IPS-18c (cell line): ENCODE data around the gene PBX1.
"Not testable (repeated sequence)": the region's sequence is repeated elsewhere in the genome, so short reads cannot be mapped to it uniquely, and the experiment has no call there.

ENCODE experiments used
- H3K4me3 ChIP-seq: 2 replicates; pipeline ENCODE4 v1.7.0; 2013; ENCODE audit warnings: low read depth, mild to moderate bottlenecking, low read length, moderate library complexity; ENCODE audit not compliant: insufficient read depth
- H3K9me3 ChIP-seq: one replicate; pipeline ENCODE4 v1.6.1; 2013; ENCODE audit warnings: mild to moderate bottlenecking, low read length, moderate library complexity; ENCODE audit not compliant: control insufficient read depth, insufficient read depth

Gene PBX1

DNA sequence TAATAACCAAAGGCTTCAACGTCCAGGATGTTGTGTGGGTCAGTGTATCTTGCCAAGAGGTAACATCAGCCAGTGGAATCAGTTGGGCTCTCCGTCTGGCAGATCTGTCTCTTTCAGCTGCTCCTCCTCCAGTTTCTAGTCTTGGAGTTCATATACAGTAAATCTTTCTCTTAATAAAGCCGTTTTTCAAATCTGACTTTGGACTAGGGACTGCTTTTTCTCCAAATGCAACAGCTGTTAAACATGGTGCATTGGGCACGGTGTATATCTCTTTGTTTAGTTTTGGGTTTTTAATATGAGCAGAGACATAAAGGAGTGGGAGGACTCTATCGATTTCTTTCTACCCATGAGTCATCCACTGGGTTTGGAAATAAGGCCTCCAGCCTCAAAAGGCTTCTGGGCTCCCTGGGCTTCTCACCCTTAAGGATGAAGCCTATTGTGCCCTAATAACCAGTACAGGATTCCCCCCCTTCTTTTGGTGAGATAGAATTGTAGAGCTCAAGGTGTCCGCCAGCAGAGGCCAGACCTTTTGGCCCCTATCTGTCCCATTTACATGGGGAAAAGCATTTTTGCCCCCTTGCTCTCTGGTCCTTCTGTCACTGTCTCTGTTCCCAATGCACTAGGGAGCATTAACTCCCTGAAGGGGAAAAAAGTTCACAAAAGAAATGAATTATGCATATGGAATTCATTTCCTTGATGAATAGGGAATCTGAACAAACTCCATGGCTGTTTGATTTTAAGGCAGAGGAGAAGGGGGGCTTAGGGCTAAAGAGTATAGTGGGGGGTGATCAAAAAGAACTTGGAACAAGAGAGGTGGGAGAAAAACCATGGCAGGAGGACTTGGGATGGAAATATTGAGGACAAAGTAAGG lies 86.0 kb downstream of the PBX1 start:
- Histone ChIP-seq H3K9me3 (no peaks in the 10 kb centered on the region), H3K4me3 (no peak overlapping the region)

DNA sequence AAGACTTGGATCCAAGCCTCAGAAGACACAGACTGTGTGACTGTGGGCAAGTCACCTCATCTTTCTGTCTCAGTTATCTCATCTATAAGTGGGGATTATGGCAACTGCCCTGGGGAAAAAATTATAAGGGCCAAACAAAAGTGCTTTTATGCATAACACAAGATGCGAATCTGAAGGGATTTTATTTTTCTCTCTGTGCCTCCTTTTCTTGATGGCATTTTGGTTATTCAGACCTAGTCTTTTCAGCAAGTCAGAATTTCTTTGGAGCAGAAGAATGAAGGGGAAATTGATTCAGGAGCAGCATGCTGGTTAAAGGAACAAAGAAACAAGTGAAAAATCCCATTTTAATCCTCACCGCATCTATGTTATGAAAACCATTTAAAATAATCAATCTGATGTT lies 86.9 kb downstream of the PBX1 start:
- no peaks in the 10 kb centered on the region for H3K9me3 ChIP-seq
- no peak overlapping the region for H3K4me3 ChIP-seq

DNA sequence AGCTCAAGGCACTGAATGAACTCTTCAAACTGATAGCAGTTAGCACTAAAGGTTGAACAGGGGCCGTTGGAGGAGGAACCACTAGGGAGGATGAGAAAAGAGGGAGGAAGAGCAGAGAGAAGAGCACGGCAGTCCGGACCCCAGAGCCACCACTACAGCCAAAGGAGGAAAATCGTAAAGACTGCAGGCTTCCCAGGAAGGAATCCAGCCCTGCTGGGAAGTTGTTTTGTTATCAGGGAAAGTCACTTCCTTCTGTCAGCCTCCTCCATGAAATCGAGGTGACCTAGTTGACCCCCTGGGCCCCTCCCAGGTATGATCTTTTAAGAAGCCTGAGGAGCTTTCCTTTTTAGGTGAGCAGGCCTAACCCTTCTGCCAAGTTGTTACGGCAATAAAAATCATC lies 88.2 kb downstream of the PBX1 start:
- H3K9me3 ChIP-seq = no peaks in the 10 kb centered on the region
- H3K4me3 ChIP-seq = no peak overlapping the region

DNA sequence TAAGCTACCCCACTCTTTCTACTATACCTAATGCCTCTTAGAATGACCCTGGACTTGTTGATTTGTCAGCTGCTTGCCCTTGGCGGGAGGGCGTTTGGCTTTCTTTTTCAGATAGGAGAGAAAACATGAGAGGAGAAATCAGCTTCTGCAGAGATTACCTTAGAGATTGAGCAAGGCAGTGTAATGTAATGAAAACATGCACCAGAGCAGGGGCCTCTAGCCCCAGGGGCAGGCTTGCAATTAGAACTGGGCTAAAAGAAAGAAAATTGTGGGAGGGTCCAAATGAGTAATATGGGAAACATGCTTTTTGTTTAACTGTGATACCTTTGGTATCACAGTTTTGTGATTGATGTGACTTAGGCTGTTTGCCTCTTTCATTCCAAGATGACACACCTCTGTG lies 89.7 kb downstream of the PBX1 start:
- Histone ChIP-seq H3K4me3 (no peak overlapping the region), H3K9me3 (no peaks in the 10 kb centered on the region)

DNA sequence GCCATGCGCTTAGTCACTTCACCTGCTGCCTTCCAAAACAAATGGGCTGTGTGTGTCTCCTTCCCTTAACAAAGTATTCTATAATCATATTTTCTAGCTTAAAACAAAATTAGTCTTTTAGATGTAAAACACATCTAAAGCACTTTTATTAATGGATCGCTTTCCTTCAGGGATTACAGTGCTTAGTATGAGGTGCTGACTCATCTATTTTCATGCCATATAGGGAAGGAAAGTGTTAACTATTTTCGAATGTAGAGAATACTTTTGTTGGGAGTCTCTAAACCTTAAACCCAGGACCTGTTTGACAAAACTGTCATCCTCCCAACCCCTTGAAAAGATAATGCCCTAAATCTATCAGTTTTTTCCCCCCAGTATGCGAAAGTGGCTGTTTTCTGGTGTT lies 90.2 kb downstream of the PBX1 start:
- no peak overlapping the region for H3K4me3 ChIP-seq
- peaks cover 3% of the 10 kb centered on the region for H3K9me3 ChIP-seq

DNA sequence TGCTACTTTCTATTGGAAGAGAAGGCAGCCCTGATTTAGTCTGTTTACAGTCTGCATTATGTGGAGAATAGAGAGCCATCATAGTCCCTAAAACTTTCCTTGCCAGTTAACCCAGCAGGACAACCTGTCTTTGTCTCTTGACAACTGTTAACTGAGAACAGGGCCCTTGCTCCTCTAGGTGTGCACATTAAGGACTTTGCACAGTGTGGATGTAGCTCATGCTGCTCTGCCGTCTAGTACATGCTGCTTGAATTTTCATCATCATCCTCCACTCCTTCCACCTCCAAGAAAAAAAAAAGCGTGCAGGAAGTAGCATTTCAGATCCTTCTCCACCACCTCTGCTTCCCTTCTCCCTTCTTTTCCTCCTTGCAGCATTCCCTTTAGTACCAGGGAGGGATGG lies 91.5 kb downstream of the PBX1 start:
- Histone ChIP-seq H3K4me3 (no peak overlapping the region), H3K9me3 (peaks cover 3% of the 10 kb centered on the region)

DNA sequence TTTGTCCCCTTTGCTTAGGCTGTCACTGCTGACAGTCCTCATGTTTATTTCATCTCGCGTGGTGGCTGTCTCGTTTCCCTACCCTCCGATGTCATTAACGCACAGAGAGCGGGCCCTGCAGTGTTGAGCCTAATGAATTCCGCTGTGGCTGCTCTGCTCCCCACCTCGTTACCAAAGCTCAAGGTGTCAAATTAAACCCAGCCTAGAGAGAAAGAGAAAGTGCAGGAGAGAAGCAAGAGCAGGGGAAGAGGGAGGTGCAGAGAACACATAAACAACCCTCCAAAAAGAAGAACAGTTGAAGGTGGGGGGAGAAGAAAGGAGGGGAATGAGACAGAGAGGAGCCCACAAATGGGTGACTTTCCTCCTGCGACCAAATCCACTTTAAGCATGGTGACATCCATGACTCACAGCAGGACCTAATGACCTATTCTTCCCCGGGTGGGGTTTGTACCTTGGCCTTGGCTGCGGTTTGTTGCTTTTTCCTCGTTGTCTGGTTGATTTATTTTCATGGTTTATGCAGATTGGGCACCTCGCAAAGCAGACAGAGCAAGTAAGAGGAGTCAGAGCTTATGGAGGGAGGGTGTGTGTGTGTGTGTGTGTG lies 92.5 kb downstream of the PBX1 start:
- H3K4me3 ChIP-seq = no peak overlapping the region

DNA sequence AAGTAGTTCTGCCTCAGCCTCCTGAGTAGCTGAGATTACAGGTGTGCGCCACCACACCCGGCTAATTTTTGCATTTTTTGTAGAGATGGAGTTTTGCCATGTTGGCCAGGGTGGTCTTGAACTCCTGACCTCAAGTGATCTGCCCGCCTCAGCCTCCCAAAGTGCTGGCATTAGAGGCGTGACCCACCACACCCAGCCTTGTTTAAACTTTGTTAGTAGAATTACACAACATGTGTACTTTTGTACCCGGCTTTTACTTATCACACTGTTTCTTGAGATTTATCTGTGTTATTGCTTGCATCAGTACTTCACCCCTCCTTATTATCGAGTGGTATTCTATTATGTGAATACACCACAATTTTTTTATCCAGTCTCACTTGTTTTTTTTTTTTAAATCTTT lies 94.0 kb downstream of the PBX1 start:
- H3K9me3 ChIP-seq = not testable (repeated sequence)

More for the DNA sequence above, 92.5 kb downstream of the PBX1 start:
- H3K9me3 ChIP-seq = peaks cover 3% of the 10 kb centered on the region

DNA sequence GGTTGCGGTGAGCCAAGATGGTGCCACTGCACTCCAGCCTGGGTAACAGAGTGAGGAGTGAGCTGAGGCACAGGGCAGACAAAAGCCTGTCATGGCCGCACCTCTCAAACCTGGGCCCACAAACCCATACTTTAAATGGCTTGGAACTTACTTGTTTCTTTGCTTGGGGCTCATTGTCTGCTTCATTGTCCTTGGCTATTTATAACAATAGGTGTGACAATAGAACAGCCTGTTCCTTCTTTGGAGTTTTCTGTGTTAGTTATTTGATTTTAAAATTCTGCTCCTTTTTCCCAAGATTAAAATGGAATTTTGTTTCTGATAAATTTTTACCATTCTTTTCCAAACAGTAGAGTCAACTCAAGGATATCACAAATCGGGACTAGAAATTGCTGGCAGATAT lies 94.7 kb downstream of the PBX1 start:
- H3K4me3 ChIP-seq = no peak overlapping the region
- peaks cover 3% of the 10 kb centered on the region for H3K9me3 ChIP-seq

More for the DNA sequence above, 94.0 kb downstream of the PBX1 start:
- H3K4me3 ChIP-seq = not testable (repeated sequence)

DNA sequence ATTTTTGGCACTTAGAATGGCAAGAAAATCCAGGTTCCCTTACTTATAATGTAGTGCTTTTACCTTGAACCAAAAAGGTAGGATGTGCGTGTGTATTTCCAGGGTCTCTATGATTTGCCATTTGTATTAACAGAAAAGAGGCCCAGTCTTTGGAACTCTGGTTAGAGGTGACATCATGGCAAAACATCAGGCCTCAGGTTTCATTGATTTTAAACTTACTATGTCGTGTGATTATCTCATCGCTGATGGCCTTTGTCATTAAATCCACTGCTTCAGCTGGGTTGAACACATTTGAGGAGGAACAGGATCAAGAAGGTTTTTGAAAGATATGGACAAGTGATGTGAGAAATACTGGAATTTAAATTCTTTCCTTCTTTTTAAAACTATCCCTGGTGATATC lies 95.2 kb downstream of the PBX1 start:
- H3K9me3 ChIP-seq = peaks cover 3% of the 10 kb centered on the region
- H3K4me3 ChIP-seq = no peak overlapping the region

DNA sequence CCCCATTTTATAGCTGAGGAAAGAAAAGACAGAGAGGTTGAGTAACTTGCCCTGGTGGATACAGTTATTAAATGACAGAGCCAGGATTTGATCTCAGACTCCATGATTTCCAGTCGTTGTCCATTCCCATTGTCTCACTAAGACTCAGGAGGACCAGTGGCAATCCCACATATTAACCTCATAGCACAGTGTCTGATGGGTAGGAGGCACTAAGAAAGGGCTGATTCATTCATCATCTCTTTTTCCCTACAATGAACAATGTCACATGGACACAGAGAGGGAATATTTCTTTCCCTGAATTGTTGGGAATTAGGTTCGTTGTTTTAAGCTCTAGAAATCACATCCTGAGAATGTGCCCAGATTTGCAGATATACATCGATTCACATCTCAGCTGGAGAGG lies 99.9 kb downstream of the PBX1 start:
- Histone ChIP-seq H3K4me3 (no peak overlapping the region), H3K9me3 (peaks cover 3% of the 10 kb centered on the region)

DNA sequence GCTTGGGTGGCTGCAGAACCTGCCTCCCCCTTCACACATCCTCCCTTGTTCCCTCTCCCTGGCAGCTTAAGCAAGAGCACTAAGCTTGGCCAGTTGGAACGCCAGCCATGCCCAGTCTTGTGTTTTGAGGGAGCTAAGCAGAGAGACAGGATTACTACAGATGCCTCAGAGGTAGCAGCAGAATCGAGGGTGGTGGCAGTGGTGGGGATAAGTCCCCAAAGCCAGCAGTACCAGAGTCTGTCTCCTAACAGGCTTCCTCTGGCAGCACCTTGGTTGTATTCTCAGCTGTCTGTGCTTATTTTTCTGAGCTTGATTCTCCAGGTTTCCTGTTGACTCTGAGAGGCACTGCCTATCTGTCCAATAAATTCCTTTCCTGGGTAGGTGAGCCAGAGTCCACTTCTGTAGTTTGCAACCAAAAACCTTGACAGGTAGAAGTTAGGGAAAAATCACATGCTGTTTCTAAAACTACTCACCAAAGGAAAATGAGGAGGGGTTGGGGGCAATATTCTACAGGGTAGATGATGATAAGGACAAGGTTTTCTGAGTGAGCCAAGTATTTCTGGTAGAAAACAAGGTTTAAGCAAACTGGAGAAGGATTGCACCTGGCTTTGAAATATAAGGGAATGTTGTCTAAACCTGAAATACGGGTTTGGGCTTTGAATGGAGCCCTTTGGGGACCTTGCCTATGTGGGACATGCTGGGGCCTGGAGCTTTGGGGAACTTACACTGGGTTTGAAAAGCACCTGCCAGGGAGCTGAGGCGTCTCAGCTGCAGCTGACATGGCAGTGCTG lies 100.8 kb downstream of the PBX1 start:
- no peaks in the 10 kb centered on the region for H3K9me3 ChIP-seq
- no peak overlapping the region for H3K4me3 ChIP-seq

DNA sequence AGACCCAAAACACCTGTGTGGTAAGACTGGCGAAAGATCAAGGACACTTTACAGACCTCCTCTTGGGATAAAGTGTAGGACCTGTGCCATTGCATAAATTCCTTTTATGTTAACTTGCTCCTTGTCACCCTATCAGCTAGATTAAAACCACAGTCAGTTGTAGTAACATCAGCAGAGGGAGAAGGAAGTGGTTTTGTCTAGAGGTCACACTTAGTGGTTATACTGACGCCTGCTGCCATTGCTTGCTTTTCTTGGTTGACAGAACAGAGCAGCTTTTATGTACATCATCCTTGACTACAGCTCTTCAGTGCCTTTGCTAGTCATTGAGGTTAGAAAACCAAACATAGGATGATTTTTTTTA lies 101.4 kb downstream of the PBX1 start:
- H3K9me3 ChIP-seq = no peaks in the 10 kb centered on the region
- H3K4me3 ChIP-seq = no peak overlapping the region

DNA sequence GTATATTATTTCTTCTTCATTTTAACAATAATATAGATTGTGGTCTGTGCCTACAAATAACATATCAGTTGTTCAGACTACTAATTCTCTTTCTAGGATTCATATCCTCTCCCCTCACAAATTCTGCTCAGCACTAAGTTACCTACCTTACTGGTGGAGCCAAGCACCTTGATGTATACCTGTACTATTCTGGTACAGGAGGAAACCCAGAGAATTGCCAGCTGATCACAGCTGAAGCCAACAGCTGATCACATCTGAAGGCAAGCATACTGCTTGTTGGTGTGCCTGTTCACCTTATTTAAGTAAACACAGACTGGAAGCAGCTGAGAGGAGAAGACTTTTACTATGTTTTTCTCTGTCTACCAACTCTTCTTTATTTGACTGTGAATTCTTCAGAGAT lies 101.8 kb downstream of the PBX1 start:
- H3K9me3 ChIP-seq = no peaks in the 10 kb centered on the region
- no peak overlapping the region for H3K4me3 ChIP-seq

DNA sequence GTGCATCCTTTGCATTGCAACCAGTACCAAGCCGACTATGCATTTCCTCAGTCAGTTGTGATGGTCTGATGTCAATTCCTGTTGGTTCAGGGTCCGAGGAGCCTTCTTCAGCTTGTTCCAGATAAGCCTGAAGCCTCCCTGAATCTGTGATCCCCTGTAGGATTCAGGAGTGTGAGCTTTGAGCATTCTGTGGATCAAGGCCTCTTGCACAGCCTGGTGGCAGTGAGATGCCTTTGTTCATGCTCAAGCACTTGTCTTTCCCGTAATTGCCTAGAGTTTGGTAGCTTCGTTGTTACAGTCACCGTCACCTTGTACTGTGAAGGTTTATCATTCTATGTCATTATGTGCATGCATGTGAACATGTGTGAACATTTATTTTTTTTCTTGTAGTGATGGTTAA lies 103.5 kb downstream of the PBX1 start:
- no peaks in the 10 kb centered on the region for H3K9me3 ChIP-seq
- H3K4me3 ChIP-seq = no peak overlapping the region

DNA sequence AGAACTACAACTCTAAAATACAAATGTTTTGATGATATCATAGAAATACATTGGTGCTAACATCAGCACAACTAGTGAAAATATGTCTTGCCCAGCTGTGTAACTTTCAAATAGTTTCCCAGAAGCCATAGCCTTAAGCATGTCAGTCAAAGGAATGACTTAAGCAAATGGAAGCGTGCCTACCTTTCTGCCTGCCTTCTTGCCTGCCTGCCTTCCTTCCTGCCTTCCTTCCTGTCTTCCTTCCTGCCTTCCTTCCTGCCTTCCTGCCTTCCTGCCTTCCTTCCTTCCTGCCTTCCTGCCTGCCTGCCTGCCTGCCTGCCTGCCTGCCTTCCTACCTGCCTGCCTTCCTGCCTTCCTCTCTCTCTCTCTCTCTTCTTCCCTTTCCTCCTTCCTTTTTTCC lies 104.0 kb downstream of the PBX1 start:
- Histone ChIP-seq H3K4me3 (no peak overlapping the region), H3K9me3 (no peaks in the 10 kb centered on the region)

DNA sequence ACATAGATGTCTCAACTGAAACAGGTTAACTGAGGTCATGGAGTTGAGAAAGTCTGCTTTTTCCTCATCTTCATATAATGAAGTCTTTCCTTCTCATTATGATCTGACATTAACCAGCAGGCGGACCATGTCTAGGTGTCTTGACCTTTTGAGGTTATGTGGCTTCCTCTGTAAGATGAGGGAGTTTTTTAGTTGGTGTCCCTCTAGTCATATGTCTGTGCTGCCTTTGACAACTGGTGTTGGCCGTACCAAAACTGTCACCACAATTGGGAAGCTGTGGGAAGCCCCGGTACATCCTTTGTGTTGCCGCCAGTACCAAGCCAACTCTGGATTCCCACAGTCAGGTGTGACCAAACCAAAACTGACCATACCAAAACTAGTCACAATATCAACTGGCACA lies 105.1 kb downstream of the PBX1 start:
- H3K9me3 ChIP-seq = no peaks in the 10 kb centered on the region
- H3K4me3 ChIP-seq = no peak overlapping the region

DNA sequence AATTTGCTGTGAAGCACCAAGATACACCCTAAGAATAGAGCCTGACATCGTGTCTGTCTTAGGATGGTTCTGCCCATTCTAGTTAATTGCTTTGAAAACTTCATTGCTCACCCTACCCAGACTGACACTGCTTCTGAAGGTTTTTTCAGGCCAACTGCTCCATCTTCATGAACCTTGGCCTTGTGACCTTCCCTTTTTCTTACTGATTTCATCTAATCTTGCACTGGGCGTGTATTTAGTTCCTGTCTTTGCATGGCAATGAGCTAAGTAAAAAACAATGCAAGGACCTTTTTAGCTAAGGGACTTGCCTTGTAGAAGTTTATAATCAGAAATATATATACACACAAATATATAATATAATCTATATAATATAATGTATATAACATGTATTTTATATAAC lies 108.0 kb downstream of the PBX1 start:
- H3K9me3 ChIP-seq = no peaks in the 10 kb centered on the region
- H3K4me3 ChIP-seq = no peak overlapping the region
